Measurements from ENCODE around the gene MBTPS2.

DNA sequence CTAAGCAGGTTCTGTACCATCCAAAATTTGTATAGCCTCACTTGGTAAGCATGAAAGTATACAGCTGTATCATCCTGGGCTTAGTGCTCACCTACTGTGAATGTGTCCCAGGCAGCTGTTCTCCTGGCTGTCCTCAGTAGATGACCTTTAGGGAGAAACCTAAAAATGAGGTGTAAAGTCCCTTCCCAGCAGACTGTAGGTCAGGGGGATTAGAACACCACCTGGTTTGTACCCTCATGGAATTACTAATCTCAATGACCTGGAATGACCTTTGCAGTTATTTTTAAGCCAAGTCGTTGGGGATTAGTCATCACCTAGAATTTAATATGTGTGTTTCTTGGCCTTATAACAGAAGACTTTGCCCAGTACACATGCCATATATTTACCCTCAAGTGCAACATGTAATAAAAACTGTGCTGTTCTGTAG, 39.1 kb upstream of the MBTPS2 start:
- TF ChIP-seq SIN3A (IDR thresholded peaks at IDR 0.05; ENCODE audit: borderline replicate concordance, insufficient read depth, low read length) (no peak), POLR2AphosphoS5 (IDR thresholded peaks at IDR 0.05; ENCODE audit: low read depth, low read length) (no peak), TAF1 (IDR thresholded peaks at IDR 0.05; ENCODE audit: borderline replicate concordance, insufficient read depth, low read length) (no peak)
